DMS153 treated with DMSO at 0.1 percent for 48 hours (cell line): ENCODE data around the gene EDC3.
"Not testable (repeated sequence)": the region's sequence is repeated elsewhere in the genome, so short reads cannot be mapped to it uniquely, and the experiment has no call there.

Source experiments
- DNase-seq: peaks from one replicate; lab custom pipeline; 2025; ENCODE audit not compliant: unreplicated experiment; lab: John Stamatoyannopoulos, UW

EDC3 gene

GRCh38 chr15:74653426-74654102, 42.3 kb downstream of the EDC3 start:
- DNase-seq: no peak

GRCh38 chr15:74651242-74651741, 44.5 kb downstream of the EDC3 start:
- DNase-seq: peak; percentile 29

GRCh38 chr15:74648051-74648842, 47.6 kb downstream of the EDC3 start:
- no peak for DNase-seq

DNA sequence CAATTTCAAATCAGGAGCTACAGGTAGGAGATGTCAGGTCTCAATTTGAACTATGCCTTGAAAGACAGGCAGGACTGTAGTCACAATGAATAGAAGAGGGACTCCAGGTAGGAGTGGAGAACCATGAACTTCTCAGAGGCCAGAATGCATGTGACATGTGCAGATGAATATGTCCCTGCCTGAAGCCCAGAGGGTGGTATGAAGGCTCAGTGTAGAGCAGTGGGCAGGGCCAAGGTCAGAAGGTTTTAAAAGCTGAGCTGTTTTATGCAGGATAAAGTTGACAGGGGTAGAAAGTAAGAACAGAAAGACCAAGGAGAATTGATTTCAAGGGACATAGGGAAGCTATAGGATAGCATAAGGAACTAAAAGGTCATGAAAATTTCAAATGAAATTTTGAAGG, 49.3 kb downstream of the EDC3 start:
- no peak for DNase-seq

DNA sequence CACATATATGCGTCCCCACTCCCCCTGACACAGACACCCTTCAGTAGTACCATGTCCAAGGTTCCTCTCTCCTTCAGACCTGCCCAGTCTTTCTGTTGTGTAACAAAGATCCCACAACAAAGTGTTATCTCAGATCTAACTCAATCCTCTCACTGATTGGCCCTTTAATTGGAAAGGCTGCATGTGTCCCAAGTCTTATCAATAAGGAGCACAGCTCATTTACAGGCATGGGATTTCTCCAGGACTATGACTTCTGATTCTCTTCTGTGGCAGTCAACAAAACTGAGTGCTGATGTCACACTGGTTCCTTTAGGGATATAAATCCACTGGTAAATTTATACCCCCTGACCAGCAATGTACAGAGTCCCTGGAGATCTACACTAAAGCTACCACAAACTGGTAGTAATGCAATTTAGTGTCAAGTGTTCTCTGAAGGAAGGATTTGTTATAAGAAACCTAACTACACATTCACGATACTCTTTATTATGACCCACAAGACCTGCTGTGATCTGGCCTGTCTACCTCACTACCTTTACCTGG, 52.1 kb downstream of the EDC3 start:
- DNase-seq: no peak

- no peak for DNase-seq
These were observed 52.8 kb downstream of the EDC3 start for GRCh38 chr15:74642734-74643664.

DNA sequence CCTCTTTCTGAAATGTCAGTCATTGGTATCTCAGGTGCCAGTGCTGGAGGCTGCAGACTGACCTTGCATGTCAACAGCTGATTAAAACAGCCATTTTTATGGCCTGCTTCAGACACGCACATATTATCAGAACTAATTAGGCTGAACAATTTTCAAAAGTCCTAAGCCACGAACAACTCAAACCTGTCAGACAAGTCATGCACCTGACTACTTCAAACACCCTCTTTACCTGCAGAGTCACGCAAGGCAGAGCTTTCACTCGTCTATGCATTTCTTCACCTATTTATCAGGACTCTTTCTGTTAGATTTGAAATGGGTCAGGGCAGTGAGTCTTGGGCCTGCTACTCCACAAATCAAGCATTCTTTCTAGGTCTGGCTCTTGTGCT, 53.5 kb downstream of the EDC3 start:
- no peak for DNase-seq

- no peak for DNase-seq
These were observed 54.7 kb downstream of the EDC3 start for GRCh38 chr15:74641151-74641550.

DNA sequence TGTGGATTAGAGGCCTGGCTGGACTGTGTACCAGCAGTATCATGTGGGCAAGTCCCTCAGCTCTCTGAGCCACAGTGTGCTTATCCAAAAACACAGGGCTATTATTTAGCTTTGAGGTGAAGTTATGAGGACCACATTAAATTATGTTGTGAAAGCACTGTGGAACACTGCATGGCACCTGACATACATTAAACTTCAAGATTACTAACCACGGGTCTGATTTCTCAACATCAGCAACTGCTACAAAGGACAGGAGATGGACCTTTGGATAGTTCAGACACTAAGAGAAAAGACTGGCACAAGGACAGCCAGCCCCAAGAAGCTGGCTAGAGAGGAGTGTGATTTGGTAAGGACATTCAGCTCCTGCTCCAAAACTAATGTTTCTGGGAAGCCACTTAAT, 58.8 kb downstream of the EDC3 start:
- no peak for DNase-seq

GRCh38 chr15:74635228-74635627, 60.6 kb downstream of the EDC3 start:
- peak; percentile 11 for DNase-seq

DNA sequence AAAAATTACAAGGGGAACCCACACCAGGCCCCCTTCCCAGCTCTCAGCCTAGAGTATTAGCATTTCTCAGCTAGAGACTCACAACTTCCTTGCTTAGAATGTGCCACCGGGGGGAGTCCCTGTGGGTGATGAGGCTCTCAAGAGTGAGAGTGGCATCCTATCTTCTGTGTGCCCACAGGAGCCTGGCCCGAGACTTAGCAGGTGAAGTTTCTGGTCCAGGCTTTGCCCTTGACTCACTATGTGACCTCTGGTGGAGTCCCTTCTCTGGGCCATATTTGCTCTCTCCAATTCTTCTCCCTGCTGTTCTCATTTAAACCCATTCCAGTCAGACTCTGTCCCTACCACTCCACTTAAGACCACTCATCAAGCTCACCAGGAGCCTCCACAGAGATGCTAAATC, 62.0 kb downstream of the EDC3 start:
- DNase-seq: no peak

- DNase-seq: no peak
These were observed 63.2 kb downstream of the EDC3 start for GRCh38 chr15:74632601-74633000.

GRCh38 chr15:74631935-74632560, 63.8 kb downstream of the EDC3 start:
- no peak for DNase-seq

DNA sequence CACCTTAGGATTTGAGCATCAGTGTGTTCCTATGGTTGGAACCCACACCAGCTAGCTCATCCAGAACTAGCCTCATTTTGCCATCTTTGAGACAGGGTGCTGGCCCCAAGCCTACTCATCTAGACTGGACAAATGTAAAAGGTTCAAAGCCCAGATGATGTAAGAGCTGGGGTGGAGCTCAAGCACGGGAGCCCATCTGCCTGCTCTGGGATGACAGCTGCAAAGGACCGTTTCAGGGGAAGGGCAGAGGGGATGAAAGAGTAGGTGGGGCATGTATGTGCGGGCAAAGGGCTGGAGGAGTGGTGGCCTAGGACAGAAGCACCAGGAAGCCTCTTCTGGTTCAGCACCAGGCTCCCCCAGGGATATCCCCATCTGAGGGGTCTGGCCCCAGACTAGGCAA, 64.4 kb downstream of the EDC3 start:
- no peak for DNase-seq

GRCh38 chr15:74631087-74631385, 64.8 kb downstream of the EDC3 start:
- no peak for DNase-seq

DNA sequence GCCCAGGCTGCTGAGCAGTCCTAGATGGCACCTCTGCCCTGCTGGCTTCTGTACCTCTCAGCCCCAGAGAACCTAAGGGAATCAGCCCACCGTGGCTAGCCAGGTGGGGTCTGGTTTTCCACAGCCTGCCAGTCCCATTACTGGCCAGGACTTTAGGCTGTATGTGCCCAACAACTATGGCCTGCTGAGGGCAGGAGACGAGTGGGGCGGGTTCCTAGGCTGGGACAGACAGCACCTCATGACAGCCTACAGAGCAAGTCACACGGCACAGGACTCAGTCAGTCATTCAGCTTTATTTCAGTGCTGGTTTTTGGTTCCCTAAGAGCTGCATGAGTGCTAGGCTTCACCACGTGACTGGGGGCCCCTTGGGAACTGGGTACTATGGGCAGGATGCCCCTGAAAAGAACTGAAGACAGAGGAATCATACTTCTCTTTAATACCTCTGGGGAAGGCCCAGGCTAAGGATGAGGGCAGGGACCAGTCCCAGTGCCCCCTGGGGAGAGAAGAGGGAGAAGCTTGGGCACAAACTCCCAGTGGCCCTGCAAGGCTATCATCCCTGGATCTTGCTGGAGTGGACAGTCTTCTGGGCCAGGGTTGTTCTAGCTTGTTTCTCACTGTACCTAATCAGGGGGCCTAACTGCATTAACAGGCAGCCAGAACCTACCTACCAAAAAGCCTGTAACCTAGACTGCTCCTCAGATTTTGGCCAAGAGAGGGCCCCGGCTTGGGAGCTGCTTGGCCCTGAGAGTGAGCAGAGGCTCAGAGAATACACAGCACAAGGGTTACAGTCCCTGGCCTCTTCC, 65.3 kb downstream of the EDC3 start:
- DNase-seq: no peak

- DNase-seq: not testable (repeated sequence)
These were observed 66.1 kb downstream of the EDC3 start for GRCh38 chr15:74629696-74630095.

DNA sequence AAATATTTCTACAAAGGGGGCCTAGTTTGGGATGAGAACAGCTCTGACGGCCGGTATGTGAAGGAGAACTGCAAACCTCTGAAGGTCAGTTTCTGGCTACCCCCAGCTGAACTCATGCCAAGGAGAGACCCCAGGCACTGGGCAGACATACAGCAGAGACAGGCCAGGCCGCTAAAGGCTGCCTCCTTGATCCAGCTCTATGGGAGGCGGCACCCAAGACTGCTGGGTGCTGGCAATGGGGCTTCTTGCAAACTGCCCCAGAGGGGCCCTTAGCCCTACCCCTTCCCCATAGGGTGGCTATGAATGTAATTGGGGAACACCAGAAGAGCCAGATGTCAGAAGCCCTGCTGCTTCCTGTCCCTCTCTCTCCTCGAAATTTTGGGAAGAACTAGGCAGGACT, 66.9 kb downstream of the EDC3 start:
- no peak for DNase-seq

DNA sequence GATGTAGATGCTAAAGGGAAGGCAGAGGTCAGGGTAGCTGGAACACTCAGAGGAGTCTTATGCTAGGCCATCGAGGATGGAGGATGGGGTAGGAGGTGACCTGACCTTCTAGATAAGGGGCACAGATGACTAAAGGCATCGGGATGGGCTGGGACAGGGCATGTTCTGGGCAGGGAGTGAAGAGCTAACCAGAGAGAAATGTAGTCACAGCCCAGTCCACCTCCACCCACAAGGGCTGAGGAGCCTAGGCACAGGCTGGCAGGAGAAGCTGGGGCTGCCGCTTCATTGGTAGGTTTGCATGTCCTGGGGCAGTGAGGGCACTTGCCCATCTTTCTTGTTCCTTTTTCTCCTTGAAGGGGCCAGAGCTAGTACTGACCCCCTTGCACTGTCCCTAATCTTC, 67.6 kb downstream of the EDC3 start:
- no peak for DNase-seq

DNA sequence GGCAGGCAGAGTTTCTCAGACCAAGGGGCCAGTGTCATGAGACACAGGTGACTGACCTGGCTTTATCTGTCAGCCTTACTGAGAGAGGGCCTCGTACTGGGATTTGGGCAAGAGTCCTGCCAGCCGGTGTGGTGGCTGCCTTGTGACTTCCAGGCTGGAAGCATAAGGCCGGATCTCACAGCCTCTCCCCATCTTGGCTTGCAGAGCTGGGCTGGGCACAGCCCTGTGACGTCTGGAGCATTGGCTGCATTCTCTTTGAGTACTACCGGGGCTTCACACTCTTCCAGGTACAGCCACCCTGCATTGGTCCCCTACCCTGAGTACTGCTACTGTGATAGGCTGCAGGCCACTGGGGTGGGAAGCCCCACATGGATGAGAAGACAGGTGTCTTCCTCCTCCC, 68.1 kb downstream of the EDC3 start:
- no peak for DNase-seq
